CD4-positive, alpha-beta memory T cell (primary cell): ENCODE data around the gene MOSMO. TPM values are rescaled to one million over a fixed set of nuclear protein-coding genes. Genes with fewer than 3 reads are reported as not detected.

Experiments used
- CTCF ChIA-PET: fragments of 350-600 bp; sonication (Branson Sonifier 250); formaldehyde crosslinking; loops from one replicate; lab custom pipeline; 2021; ENCODE audit warnings: inconsistent platforms; ENCODE audit not compliant: partially characterized antibody; lab: Charles Lee
- POLR2A ChIA-PET: fragments of 350-600 bp; sonication (Branson Sonifier 250); formaldehyde crosslinking; loops from one replicate; lab custom pipeline; 2021; ENCODE audit not compliant: partially characterized antibody; lab: Charles Lee
- DNase-seq, 5 donors: peaks; one replicate each; pipeline versions ENCODE4 v3.0.0 to v3.0.0-alpha.2; 2020 to 2022; ENCODE audit warnings: mixed read lengths in 1 of 5
- H3K27ac ChIP-seq: one replicate; pipeline ENCODE4 v1.7.0; 2013; ENCODE audit warnings: low read depth, low read length
- H3K27me3 ChIP-seq: 2 replicates; pipeline ENCODE4 v1.7.0; 2013; ENCODE audit warnings: mild to moderate bottlenecking, low read length, moderate library complexity; ENCODE audit not compliant: insufficient read depth
- H3K36me3 ChIP-seq: 2 replicates; pipeline ENCODE4 v1.7.0; 2013; ENCODE audit warnings: mild to moderate bottlenecking, low read length, moderate library complexity; ENCODE audit not compliant: insufficient read depth
- H3K4me1 ChIP-seq: 2 replicates; pipeline ENCODE4 v1.7.0; 2013; ENCODE audit warnings: mild to moderate bottlenecking, low read length, moderate library complexity; ENCODE audit not compliant: insufficient read depth
- H3K4me3 ChIP-seq, 2 donors: one replicate each; pipeline ENCODE4 v1.7.0; 2013; ENCODE audit warnings: low read length in 2 of 2, mild to moderate bottlenecking in 1 of 2
- H3K9me3 ChIP-seq, 2 donors: one replicate each; pipeline ENCODE4 v1.7.0; 2013; ENCODE audit warnings: low read length in 2 of 2, control low read depth in 1 of 2; ENCODE audit not compliant: control insufficient read depth in 1 of 2
- H3K27ac Mint-ChIP-seq, 7 donors: one replicate each; pipeline ENCODE4 v1.8.0; 2020 to 2021; ENCODE audit warnings: mixed read lengths in 7 of 7, mild to moderate bottlenecking in 6 of 7, inconsistent platforms in 3 of 7, moderate library complexity in 3 of 7
- H3K27me3 Mint-ChIP-seq, 2 donors: one replicate each; pipeline ENCODE4 v1.8.0; 2020 to 2021; ENCODE audit warnings: mixed read lengths in 2 of 2
- H3K36me3 Mint-ChIP-seq, 2 donors: one replicate each; pipeline ENCODE4 v1.8.0; 2020 to 2021; ENCODE audit warnings: mixed read lengths in 2 of 2, inconsistent platforms in 1 of 2, mild to moderate bottlenecking in 1 of 2
- H3K4me1 Mint-ChIP-seq, 4 donors: one replicate each; pipeline ENCODE4 v1.8.0; 2020 to 2021; ENCODE audit warnings: mixed read lengths in 4 of 4, mild to moderate bottlenecking in 1 of 4
- H3K4me3 Mint-ChIP-seq, 8 donors: one replicate each; pipeline ENCODE4 v1.8.0; 2020 to 2021; ENCODE audit warnings: mixed read lengths in 8 of 8, mild to moderate bottlenecking in 7 of 8, moderate library complexity in 6 of 8, inconsistent platforms in 3 of 8
- H3K9me3 Mint-ChIP-seq, 8 donors: one replicate each; pipeline ENCODE4 v1.8.0; 2020 to 2021; ENCODE audit warnings: mixed read lengths in 8 of 8, mild to moderate bottlenecking in 5 of 8, inconsistent platforms in 3 of 8, moderate library complexity in 1 of 8
- intact Hi-C: fragments of 100-400 bp; cut with micrococcal nuclease; formaldehyde crosslinking; loops from one replicate; pipeline ENCODE4 v1.15.1; 2023
- polyA plus RNA-seq, 2 donors: library from polyadenylated mRNA; unstranded; fragments of 300-500 nt; fragmentation: Illumina TruSeq; gene quantifications; one replicate each; pipeline ENCODE4 v1.2.3, GENCODE V29; 2021
- total RNA-seq, 2 experiments: library from RNA; stranded (reverse); gene quantifications; one replicate each; pipeline ENCODE4 v1.2.3, GENCODE V29; 2021

Gene MOSMO
- total and polyA plus RNA-seq, 4 experiments from 2014 or later, result 3.2 to 23.4 (median 14.1) TPM

DNA sequence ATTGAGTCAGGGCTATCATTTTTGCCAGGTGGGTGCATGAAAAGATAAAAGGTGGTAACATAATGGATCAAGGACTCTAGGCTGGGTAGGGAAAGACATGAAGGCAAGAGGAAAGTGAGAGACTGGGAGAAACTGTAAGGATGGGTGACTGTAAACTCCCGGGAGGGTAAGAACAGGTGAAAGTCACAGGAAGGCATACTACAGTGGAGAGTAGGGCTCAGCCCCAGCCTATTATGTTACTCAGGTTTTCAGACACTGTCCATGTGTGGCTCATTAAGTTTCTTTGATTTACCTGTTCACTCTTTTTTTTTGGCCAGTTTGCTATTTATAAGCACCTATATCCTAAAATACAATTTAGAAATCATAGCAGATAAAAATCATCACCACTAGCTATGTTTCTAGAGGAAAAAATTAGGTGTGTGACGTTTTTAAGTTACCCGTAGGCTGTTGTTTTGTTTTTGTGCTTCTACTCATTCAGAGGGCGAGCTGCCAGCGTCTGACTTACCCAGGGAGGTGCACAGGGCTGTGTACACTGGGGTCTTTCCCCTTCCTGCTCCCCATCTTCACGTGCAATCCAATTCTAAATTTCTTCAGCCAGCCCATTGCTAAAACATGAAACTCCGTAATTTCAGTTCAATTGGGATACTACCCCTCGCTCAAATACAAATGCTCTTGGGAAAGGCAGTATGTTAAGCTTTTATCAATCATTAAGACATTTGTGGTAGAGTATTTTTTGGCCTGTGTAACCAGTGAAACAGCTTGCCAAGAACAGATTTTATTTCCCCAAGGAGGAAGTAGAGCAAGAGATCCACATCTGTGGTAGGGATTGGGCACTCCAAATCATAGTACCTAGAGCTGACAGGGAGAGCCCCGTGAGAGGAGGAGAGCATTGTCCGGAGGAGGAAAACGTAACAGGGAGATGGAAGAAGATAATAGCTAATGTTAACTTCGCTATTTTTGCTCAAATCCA is 62.7 kb downstream of the MOSMO start:
- no peak for DNase-seq
- ChIA-PET POLR2A (no interaction called here), CTCF (interaction anchor here (1.2 to 2.6 kb wide), 3 partner anchors 20 to 118 kb away, joined by 3 to 5 read pairs (median 3); no protein-coding TSS in a partner anchor)
- no peak overlapping the region for H3K4me3 ChIP-seq
- Mint-ChIP-seq H3K27ac (no peak overlapping the region), H3K9me3 (peaks cover 0 to 16% (median 5%) of the 10 kb centered on the region in 8 donors), H3K27me3 (no peaks in the 10 kb centered on the region), H3K4me1 (peaks cover 0 to 3% (median 1%) of the 10 kb centered on the region in 4 donors), H3K4me3 (no peak overlapping the region), H3K36me3 (peaks cover 8 to 14% of the 10 kb centered on the region in 2 donors)
- no peaks in the 10 kb centered on the region for H3K9me3 ChIP-seq
- no peaks in the 10 kb centered on the region for H3K36me3 ChIP-seq
- peaks cover 3% of the 10 kb centered on the region for H3K4me1 ChIP-seq
- intact Hi-C loops, result no loop called here
- no peak overlapping the region for H3K27ac ChIP-seq
- no peaks in the 10 kb centered on the region for H3K27me3 ChIP-seq

DNA sequence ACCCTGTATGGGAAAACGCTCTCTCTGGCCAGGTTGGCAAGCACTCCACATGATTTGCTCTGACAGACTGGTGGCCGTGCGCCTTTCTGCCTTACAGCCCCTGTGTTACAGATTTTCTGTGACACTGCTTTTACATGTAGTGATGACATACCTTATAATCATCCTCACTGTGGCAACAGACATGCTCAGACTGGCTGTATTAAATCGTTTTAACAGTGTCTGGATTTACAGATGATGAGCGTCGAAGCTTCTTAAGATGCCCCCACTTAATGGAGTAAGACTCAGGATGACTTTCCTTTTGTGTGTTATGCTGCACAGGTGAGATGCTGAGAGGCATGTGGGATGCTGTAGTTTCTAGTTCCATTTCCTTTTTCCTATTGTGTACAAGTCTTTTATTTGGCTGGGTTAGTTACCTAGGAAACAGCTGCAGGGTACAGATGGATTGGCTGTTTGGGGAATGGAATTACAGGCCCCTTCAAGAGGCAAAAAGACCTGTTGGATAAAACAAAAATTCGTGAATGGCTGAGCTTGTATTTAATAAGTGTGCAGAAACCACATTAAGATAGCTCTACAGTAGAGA is 63.5 kb downstream of the MOSMO start:
- H3K36me3 Mint-ChIP-seq, result peaks cover 5 to 9% of the 10 kb centered on the region in 2 donors
- no peaks in the 10 kb centered on the region for H3K27me3 ChIP-seq
- no peaks in the 10 kb centered on the region for H3K36me3 ChIP-seq
- intact Hi-C loops, result no loop called here
- H3K4me3 Mint-ChIP-seq, result no peak overlapping the region
- no peak overlapping the region for H3K4me3 ChIP-seq
- H3K4me1 ChIP-seq, result peaks cover 3% of the 10 kb centered on the region
- ChIA-PET CTCF (interaction anchor here (0.9 to 2.6 kb wide), 8 partner anchors 9 to 117 kb away, joined by 3 to 5 read pairs (median 3); no protein-coding TSS in a partner anchor), POLR2A (no interaction called here)
- no peaks in the 10 kb centered on the region for H3K27me3 Mint-ChIP-seq
- H3K4me1 Mint-ChIP-seq, result peaks cover 0 to 3% (median 1%) of the 10 kb centered on the region in 4 donors
- H3K9me3 ChIP-seq, result no peaks in the 10 kb centered on the region
- peaks cover 0 to 12% (median 4%) of the 10 kb centered on the region in 8 donors for H3K9me3 Mint-ChIP-seq
- DNase-seq, result no peak
- no peak overlapping the region for H3K27ac ChIP-seq
- no peak overlapping the region for H3K27ac Mint-ChIP-seq

DNA sequence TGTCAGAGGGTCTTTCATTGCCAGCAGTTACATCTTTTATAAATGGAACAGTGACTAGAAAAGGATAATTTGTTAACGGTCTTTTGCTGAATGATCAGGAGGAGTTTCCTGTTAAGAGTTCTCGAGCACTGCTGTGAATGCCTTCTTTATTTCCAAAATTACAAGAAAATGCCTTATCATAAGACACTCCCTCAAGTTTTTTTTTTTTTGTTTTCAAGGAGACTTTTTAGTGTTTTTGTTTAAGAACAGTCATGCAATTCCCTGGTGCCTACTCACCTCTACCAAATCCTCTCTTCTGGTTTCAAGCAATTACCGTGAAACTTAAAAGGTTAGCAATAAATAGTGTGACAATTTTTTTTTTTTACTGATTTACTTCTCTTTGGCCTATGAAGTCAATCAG is 65.4 kb downstream of the MOSMO start:
- Histone ChIP-seq H3K36me3 (no peaks in the 10 kb centered on the region), H3K4me3 (no peak overlapping the region), H3K27me3 (no peaks in the 10 kb centered on the region), H3K4me1 (peaks cover 3% of the 10 kb centered on the region), H3K27ac (no peak overlapping the region), H3K9me3 (no peaks in the 10 kb centered on the region)
- intact Hi-C loops, result no loop called here
- POLR2A ChIA-PET, result no interaction called here
- CTCF ChIA-PET, result interaction anchor here (0.7 to 2.6 kb wide), 4 partner anchors 21 to 905 kb away, joined by 3 to 5 read pairs (median 4); no protein-coding TSS in a partner anchor
- no peak for DNase-seq
- Mint-ChIP-seq H3K4me1 (peaks cover 0 to 6% (median 1%) of the 10 kb centered on the region in 4 donors), H3K9me3 (no peaks in the 10 kb centered on the region), H3K27ac (peak overlapping the region in 2 of 7 donors; percentile 10 to 65), H3K4me3 (no peak overlapping the region), H3K36me3 (peaks cover 0 to 9% of the 10 kb centered on the region in 2 donors), H3K27me3 (no peaks in the 10 kb centered on the region)

DNA sequence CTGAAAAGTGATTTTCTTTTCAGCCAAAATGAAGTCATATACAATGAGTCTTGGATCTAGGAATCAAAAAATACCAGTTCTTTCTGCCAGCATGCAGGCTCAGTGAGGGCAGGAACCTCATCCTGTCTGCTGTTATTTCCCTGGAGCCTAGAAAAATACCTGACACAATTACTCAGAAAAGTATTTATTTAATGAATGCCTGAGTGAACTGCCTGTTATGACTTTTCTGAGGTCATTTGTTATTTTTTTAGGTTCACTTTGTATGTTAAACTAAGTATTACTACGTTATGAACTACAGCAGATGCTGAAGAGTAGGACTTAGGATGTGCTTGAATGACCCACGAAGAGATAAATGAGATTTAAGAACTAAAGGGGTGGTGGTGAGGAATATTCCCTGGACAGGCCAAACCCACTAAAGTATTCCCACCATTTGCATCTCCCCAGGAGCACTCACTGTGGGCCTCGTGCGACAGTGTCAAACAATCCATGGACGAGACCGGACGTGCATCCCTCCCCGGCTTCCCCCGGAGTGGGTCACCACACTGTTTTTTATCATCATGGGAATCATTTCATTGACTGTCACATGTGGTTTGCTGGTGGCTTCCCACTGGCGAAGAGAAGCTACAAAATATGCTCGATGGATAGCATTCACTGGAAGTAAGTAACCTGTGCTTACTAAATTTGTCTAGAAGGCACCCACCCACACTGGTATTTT is 67.3 kb downstream of the MOSMO start:
- CTCF ChIA-PET, result interaction anchor here (1.2 to 5.8 kb wide), 3 partner anchors 10 to 73 kb away, joined by 3 to 181 read pairs (median 32); partner anchors contain the start of genes MOSMO, PDZD9 and VWA3A
- POLR2A ChIA-PET, result no interaction called here
- no peak overlapping the region for H3K27ac ChIP-seq
- Mint-ChIP-seq H3K4me3 (no peak overlapping the region), H3K9me3 (no peaks in the 10 kb centered on the region), H3K27me3 (no peaks in the 10 kb centered on the region), H3K27ac (peak overlapping the region in 3 of 7 donors; percentile 22 to 50 (median 48)), H3K4me1 (peaks cover 0 to 6% (median 1%) of the 10 kb centered on the region in 4 donors), H3K36me3 (peaks cover 0 to 12% of the 10 kb centered on the region in 2 donors)
- H3K4me3 ChIP-seq, result no peak overlapping the region
- H3K27me3 ChIP-seq, result no peaks in the 10 kb centered on the region
- no peak for DNase-seq
- H3K36me3 ChIP-seq, result no peaks in the 10 kb centered on the region
- H3K9me3 ChIP-seq, result no peaks in the 10 kb centered on the region
- intact Hi-C loops, result loop anchor here (5.0 kb wide), 1 partner anchor 123 kb away; the partner anchor contains the start of gene UQCRC2
- no peaks in the 10 kb centered on the region for H3K4me1 ChIP-seq

DNA sequence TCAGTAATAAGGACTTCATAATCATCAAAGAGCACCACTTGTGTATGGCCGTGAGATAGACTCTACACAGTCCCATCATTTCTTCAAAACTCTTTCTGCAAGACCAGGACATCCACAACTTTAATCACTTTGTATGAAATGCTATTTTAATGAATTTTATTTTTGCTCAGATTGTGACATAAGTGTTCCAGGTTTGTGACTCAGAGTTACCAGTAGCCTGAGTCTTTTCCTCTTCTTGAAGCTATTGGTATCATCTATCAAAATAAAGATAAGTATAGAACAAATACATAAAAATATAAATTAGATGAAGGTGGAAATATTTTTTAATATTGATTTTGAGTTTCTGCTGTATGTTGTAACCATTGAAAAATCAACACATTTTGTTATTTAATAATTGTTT is 67.9 kb downstream of the MOSMO start:
- no peaks in the 10 kb centered on the region for H3K9me3 Mint-ChIP-seq
- H3K27me3 Mint-ChIP-seq, result no peaks in the 10 kb centered on the region
- Histone ChIP-seq H3K36me3 (no peaks in the 10 kb centered on the region), H3K27ac (no peak overlapping the region), H3K4me3 (no peak overlapping the region), H3K4me1 (no peaks in the 10 kb centered on the region), H3K27me3 (no peaks in the 10 kb centered on the region), H3K9me3 (no peaks in the 10 kb centered on the region)
- CTCF ChIA-PET, result interaction anchor here (1.2 to 5.8 kb wide), 4 partner anchors 11 to 74 kb away, joined by 3 to 181 read pairs (median 21); partner anchors contain the start of genes MOSMO, PDZD9 and VWA3A
- no peak overlapping the region for H3K4me3 Mint-ChIP-seq
- POLR2A ChIA-PET, result no interaction called here
- H3K27ac Mint-ChIP-seq, result no peak overlapping the region
- peaks cover 3 to 15% of the 10 kb centered on the region in 2 donors for H3K36me3 Mint-ChIP-seq
- peaks cover 0 to 6% (median 1%) of the 10 kb centered on the region in 4 donors for H3K4me1 Mint-ChIP-seq
- intact Hi-C loops, result loop anchor here (5.0 kb wide), 1 partner anchor 123 kb away; the partner anchor contains the start of gene UQCRC2
- DNase-seq, result no peak

DNA sequence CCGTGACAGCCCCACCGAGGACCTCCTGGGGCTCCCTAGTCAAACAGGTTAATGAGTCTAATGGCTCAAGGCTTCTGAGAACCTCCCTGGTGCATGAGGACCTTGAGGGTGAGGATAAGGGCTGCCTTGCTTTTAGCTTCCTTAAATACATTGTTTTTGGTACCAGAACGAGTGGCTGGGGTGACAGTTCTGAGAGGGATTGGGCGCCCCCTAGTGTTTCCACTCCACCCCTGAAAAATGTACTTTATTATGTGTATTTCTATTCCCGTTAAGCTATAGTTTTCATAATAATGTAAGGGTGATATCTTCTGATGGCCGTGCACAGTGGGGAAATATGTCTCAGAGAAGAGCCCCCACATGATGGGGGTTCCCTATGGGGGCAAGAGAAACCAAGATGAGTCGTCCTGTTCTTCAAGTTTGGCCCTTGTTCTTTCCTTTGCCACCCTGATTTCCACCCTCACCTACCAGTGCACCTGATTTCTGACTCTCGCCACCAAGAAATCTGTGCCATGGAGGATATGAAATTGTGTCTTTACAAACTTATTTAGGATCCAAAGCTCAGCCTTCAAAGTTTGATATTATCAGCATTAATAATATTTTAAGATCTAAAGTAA is 69.9 kb downstream of the MOSMO start:
- intact Hi-C loops, result loop anchor here (1.0 to 5.0 kb wide), 3 partner anchors 77 to 126 kb away; partner anchors contain the start of genes PDZD9 and UQCRC2
- H3K27ac Mint-ChIP-seq, result no peak overlapping the region
- no peaks in the 10 kb centered on the region for H3K27me3 Mint-ChIP-seq
- no peak overlapping the region for H3K4me3 ChIP-seq
- H3K4me3 Mint-ChIP-seq, result no peak overlapping the region
- H3K9me3 Mint-ChIP-seq, result no peaks in the 10 kb centered on the region
- ChIA-PET POLR2A (interaction anchor here (0.9 to 2.1 kb wide), 5 partner anchors 32 to 111 kb away, joined by 3 to 14 read pairs (median 6); partner anchors contain the start of gene MOSMO), CTCF (interaction anchor here (0.6 to 5.8 kb wide), 50 partner anchors 8 to 276 kb away, joined by 3 to 181 read pairs (median 5); partner anchors contain the start of genes MOSMO, PDZD9, POLR3E and UQCRC2)
- peaks cover 0 to 5% (median 1%) of the 10 kb centered on the region in 4 donors for H3K4me1 Mint-ChIP-seq
- no peak overlapping the region for H3K27ac ChIP-seq
- DNase-seq, result peak; percentile 61 to 69 (median 67)
- H3K27me3 ChIP-seq, result no peaks in the 10 kb centered on the region
- H3K9me3 ChIP-seq, result no peaks in the 10 kb centered on the region
- H3K36me3 ChIP-seq, result no peaks in the 10 kb centered on the region
- peaks cover 9 to 19% of the 10 kb centered on the region in 2 donors for H3K36me3 Mint-ChIP-seq
- H3K4me1 ChIP-seq, result no peaks in the 10 kb centered on the region
